Ascending aorta (tissue), 2 donors: ENCODE data around the gene RETREG2. TPM values are rescaled to one million over a fixed set of nuclear protein-coding genes. Genes with fewer than 3 reads are reported as not detected.

Experiments used
- DNase-seq, 2 donors: peaks; one replicate each; pipeline ENCODE4 v3.0.0-alpha.2; 2019; ENCODE audit warnings: low spot score in 2 of 2
- H3K27ac ChIP-seq, 2 donors: fragments of 200-600 bp; sonication (generic); one replicate each; pipeline ENCODE4 v1.5.1; 2016 to 2017; ENCODE audit warnings: mild to moderate bottlenecking in 1 of 2
- H3K27me3 ChIP-seq: fragments of 200-600 bp; sonication (generic); one replicate; pipeline ENCODE4 v1.5.1; 2017
- H3K36me3 ChIP-seq, 2 donors: fragments of 200-600 bp; sonication (generic); one replicate each; pipeline ENCODE4 v1.5.1; 2016
- H3K4me1 ChIP-seq, 2 donors: fragments of 200-600 bp; sonication (generic); one replicate each; pipeline ENCODE4 v1.5.1; 2016 to 2017; ENCODE audit warnings: mild to moderate bottlenecking in 1 of 2
- H3K4me3 ChIP-seq, 2 donors: fragments of 200-600 bp; sonication (generic); one replicate each; pipeline ENCODE4 v1.5.1; 2016 to 2017; ENCODE audit warnings: mild to moderate bottlenecking in 1 of 2
- H3K9me3 ChIP-seq, 2 donors: fragments of 200-600 bp; sonication (generic); one replicate each; pipeline ENCODE4 v1.5.1; 2016
- CTCF ChIP-seq, 3 experiments: fragments of 200-600 bp in 2 of 3; fragments of 450-650 bp in 1 of 3; sonication (generic) in 2 of 3; IDR thresholded peaks; one replicate each; pipeline ENCODE4 v1.5.1; 2016 to 2019; ENCODE audit warnings: antibody characterized with exemption in 3 of 3, mild to moderate bottlenecking in 1 of 3, moderate library complexity in 1 of 3
- intact Hi-C: fragments of 100-400 bp; cut with DNase I; formaldehyde crosslinking; loops from one replicate; pipeline ENCODE4 v1.15.1; 2023
- total RNA-seq: library from RNA; depleted of rRNA; stranded (reverse); fragments of >200 nt; gene quantifications from one replicate; pipeline ENCODE4 v1.1.0, GENCODE V29; 2016

The RETREG2 gene, protein sequence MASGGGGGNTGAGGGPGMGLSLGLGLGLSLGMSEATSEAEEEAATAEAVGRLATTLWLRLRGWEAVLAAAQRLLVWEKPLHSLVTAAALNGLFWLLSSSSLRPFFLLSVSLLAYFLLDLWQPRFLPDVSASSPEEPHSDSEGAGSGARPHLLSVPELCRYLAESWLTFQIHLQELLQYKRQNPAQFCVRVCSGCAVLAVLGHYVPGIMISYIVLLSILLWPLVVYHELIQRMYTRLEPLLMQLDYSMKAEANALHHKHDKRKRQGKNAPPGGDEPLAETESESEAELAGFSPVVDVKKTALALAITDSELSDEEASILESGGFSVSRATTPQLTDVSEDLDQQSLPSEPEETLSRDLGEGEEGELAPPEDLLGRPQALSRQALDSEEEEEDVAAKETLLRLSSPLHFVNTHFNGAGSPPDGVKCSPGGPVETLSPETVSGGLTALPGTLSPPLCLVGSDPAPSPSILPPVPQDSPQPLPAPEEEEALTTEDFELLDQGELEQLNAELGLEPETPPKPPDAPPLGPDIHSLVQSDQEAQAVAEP
- 83.5 TPM for total RNA-seq

DNA sequence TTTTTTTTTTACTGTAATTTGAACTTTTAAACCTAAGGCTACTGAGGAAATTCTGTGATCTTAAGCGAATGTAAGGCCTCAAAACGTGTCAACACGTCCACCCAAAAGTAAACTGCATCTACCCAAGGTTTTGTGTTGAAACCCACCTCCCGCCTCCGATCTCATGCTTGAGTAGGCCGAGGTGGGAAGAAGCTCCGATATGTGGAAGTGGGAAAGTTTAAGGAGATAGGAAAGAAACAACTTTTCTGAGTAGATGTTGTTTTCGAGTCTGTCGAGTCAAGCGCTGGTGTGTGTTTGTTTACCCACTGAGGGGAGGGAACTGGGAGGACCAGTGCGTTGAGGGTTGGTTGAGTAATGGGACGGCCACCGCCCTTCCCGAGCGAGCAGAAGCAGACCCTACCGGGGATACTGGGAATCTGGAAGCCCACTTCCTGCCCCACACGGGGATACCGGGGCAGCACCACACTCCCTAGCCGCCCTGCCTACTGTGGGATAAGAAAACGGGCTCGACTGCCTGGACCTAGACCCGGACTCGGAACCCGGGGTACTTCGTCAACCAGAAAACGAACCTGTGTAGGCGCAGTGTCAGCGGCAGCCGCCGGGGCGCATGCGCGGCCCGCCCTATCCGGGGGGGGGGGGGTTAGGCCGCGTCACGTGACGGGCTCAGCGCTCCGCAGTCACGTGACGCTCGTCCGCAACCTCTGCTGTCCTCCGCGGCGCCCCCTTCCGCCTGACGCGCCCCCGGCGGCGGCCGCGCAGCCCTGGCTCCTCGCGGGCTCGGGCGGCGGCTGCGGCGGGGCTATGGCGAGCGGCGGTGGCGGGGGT is at the start of gene RETREG2:
RETREG2 (plus strand) TSS at position 724 of the 825 bp plus-strand sequence; CDS start at position 802, 78 bp downstream.
- Histone ChIP-seq H3K36me3 (peaks cover 50 to 57% of the 10 kb centered on the region in 2 donors), H3K27ac (peak within 1 kb of the TSS; percentile 97 to 98), H3K4me1 (peaks cover 4 to 22% of the 10 kb centered on the region in 2 donors), H3K9me3 (no peaks in the 10 kb centered on the region), H3K4me3 (peak within 1 kb of the TSS; percentile 91 to 99), H3K27me3 (no peaks in the 10 kb centered on the region)
- peak in 2 of 3 experiments; percentile 11 to 19 for TF ChIP-seq CTCF (IDR thresholded peaks at IDR 0.05)
- intact Hi-C loops, result loop anchor here (1.0 to 5.0 kb wide), 8 partner anchors 17 to 210 kb away; partner anchors contain the start of genes ABCB6, DNAJB2, DNPEP and NHEJ1
- peak; percentile 34 to 93 for DNase-seq

DNA sequence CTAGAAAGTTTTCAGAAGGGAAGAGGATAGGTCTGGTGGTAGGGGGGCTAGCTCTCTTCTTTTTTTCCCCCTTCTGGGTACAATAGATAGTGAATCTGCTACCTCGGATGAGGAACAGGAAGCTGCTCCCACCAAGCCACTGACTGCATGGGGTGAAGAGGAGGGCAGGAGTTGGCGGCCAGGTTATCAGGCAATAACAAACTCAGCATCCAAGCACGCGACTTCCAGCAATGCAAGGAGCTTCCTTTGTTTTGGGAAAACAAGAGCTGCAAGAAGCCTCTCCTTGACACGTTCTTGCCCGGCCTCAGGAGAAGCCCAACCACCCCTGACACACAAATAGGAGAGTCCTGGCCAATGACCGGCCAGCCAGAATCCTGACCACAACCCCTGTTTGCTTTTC is 49.7 kb upstream of the RETREG2 start:
- Histone ChIP-seq H3K27me3 (no peaks in the 10 kb centered on the region), H3K36me3 (no peaks in the 10 kb centered on the region), H3K27ac (no peak overlapping the region), H3K4me3 (no peak overlapping the region), H3K4me1 (peaks cover 0 to 4% of the 10 kb centered on the region in 2 donors), H3K9me3 (no peaks in the 10 kb centered on the region)
- TF ChIP-seq CTCF (IDR thresholded peaks at IDR 0.05), result no peak
- intact Hi-C loops, result no loop called here
- no peak for DNase-seq

GRCh38 chr2:219129589-219129988 is 48.5 kb upstream of the RETREG2 start:
- H3K9me3 ChIP-seq, result no peaks in the 10 kb centered on the region
- TF ChIP-seq CTCF (IDR thresholded peaks at IDR 0.05), result no peak
- H3K4me3 ChIP-seq, result no peak overlapping the region
- H3K27me3 ChIP-seq, result no peaks in the 10 kb centered on the region
- intact Hi-C loops, result no loop called here
- H3K27ac ChIP-seq, result no peak overlapping the region
- no peaks in the 10 kb centered on the region for H3K36me3 ChIP-seq
- no peak for DNase-seq
- peaks cover 0 to 4% of the 10 kb centered on the region in 2 donors for H3K4me1 ChIP-seq

DNA sequence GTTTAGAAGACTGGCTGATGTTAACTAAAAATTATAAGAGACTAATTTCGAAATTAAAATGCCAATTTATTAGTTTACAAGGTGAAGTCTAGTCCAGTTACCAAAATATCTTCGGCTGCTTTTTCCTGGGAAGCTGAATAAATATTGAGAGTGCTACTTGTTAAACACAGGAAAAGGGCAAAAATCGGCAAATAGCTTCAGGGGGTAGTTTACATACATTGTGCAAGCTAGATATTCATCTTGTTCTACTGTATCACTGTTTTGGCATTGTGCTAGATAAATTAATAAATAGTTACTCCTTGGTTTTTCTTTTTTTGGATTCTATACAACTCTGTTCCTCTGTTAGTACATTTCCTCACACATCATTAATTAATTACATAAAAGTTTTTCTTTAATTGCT is 46.7 kb upstream of the RETREG2 start:
- no peaks in the 10 kb centered on the region for H3K36me3 ChIP-seq
- no peaks in the 10 kb centered on the region for H3K9me3 ChIP-seq
- no peak for TF ChIP-seq CTCF (IDR thresholded peaks at IDR 0.05)
- intact Hi-C loops, result no loop called here
- H3K27ac ChIP-seq, result no peak overlapping the region
- DNase-seq, result no peak
- peaks cover 0 to 4% of the 10 kb centered on the region in 2 donors for H3K4me1 ChIP-seq
- no peaks in the 10 kb centered on the region for H3K27me3 ChIP-seq
- H3K4me3 ChIP-seq, result no peak overlapping the region

DNA sequence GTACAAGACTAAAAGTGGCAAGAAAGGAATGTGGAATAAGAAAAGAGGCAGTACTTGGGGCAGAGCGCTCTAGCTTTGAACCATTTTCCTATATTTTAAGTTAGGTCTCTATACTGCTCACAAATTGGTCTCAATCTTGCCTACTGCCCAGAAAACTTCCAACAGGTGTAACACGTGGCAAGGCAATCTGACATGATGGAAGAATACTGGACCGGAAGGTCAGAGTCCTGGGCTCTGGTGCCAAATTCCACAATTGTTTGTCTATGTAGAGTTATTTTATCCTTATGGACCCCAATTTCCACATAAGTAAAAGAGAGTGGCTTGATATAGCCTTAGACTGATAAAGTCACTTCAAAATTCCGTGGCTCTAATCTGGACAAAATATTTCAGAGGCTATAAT is 46.3 kb upstream of the RETREG2 start:
- intact Hi-C loops, result no loop called here
- peaks cover 0 to 4% of the 10 kb centered on the region in 2 donors for H3K4me1 ChIP-seq
- DNase-seq, result no peak
- H3K27me3 ChIP-seq, result no peaks in the 10 kb centered on the region
- H3K36me3 ChIP-seq, result no peaks in the 10 kb centered on the region
- H3K9me3 ChIP-seq, result no peaks in the 10 kb centered on the region
- no peak overlapping the region for H3K27ac ChIP-seq
- TF ChIP-seq CTCF (IDR thresholded peaks at IDR 0.05), result no peak
- no peak overlapping the region for H3K4me3 ChIP-seq
